A549 (cell line): ENCODE results near the gene TPM1. TPM values are rescaled to one million over a fixed set of nuclear protein-coding genes. Genes with fewer than 3 reads are reported as not detected.
A peak's percentile ranks its signal among the peaks of the same experiment; 100 is the strongest.

Experiments
- ATAC-seq, 2 experiments: fragments of 200-7000 bp in 1 of 2; fragments of >200 bp in 1 of 2; cut with Nextera tagmentation in 1 of 2; cut with Tn5 transposase in 1 of 2; 3 replicates each; pipeline versions ENCODE4 v1.8.0 to v1.9.1; 2018 to 2020; ENCODE audit warnings: mild to moderate bottlenecking in 1 of 2, moderate library complexity in 1 of 2
- CTCF ChIA-PET: fragments of 300-600 bp; sonication (Branson Sonifier 250); formaldehyde crosslinking; extraction: SDS; loops from one replicate; lab custom pipeline; 2021; ENCODE audit warnings: antibody characterized with exemption, inconsistent platforms; lab: Yijun Ruan, JAX
- POLR2A ChIA-PET: fragments of 350-600 bp; formaldehyde crosslinking; extraction: SDS; loops from one replicate; lab custom pipeline; 2021; ENCODE audit warnings: antibody characterized with exemption, inconsistent platforms; lab: Yijun Ruan, JAX
- DNase-seq, 2 experiments: peaks; one replicate each; pipeline versions ENCODE4 v3.0.0 to v3.0.0-alpha.2; 2011 to 2016; ENCODE audit warnings: low read depth in 1 of 2, low spot score in 1 of 2
- FAIRE-seq: peaks from 2 replicates; lab custom pipeline; 2011; peaks lifted over from hg19 to GRCh38; lab: Jason Lieb, UNC
- H3K27ac ChIP-seq, 2 experiments: fragments of >200 bp; sonication (Bioruptor Twin); formaldehyde crosslinking; 3 replicates each; pipeline ENCODE4 v1.5.1; 2016 to 2017
- H3K4me1 ChIP-seq: fragments of >200 bp; sonication (Bioruptor Twin); formaldehyde crosslinking; 3 replicates; pipeline ENCODE4 v1.6.1; 2016
- H3K4me2 ChIP-seq: fragments of >200 bp; sonication (Bioruptor Twin); formaldehyde crosslinking; 3 replicates; pipeline ENCODE4 v1.6.1; 2016
- H3K4me3 ChIP-seq: fragments of >200 bp; sonication (Bioruptor Twin); formaldehyde crosslinking; 3 replicates; pipeline ENCODE4 v1.5.1; 2016
- H3K9me3 ChIP-seq: fragments of >200 bp; sonication (Bioruptor Twin); formaldehyde crosslinking; 3 replicates; pipeline ENCODE4 v1.6.1; 2016
- CEBPB ChIP-seq, 2 experiments: fragments of >200 bp in 1 of 2; sonication (Bioruptor Twin) in 1 of 2; formaldehyde crosslinking in 1 of 2; IDR thresholded peaks; 2 replicates each; pipeline ENCODE4 v1.6.1; 2012 to 2016
- FOSL2 ChIP-seq, 2 experiments: fragments of 450-650 bp in 1 of 2; fragments of >200 bp in 1 of 2; sonication (Bioruptor Twin) in 1 of 2; formaldehyde crosslinking; IDR thresholded peaks; 2 replicates each; pipeline versions ENCODE4 v1.5.0 to v1.6.1; 2016 to 2020; ENCODE audit warnings: mild to moderate bottlenecking in 1 of 2, moderate library complexity in 1 of 2
- FOXS1 ChIP-seq: fragments of 250-450 bp; sonication (Bioruptor Pico); IDR thresholded peaks from 2 replicates; pipeline ENCODE4 v1.5.0; 2020; ENCODE audit warnings: mild to moderate bottlenecking, moderate library complexity
- GATA3 ChIP-seq: IDR thresholded peaks from 2 replicates; pipeline ENCODE4 v1.6.1; 2012; ENCODE audit warnings: borderline replicate concordance
- HOXB13 ChIP-seq: fragments of 250-450 bp; sonication (Bioruptor Pico); IDR thresholded peaks from 2 replicates; pipeline ENCODE4 v1.5.0; 2020; ENCODE audit warnings: low read depth, mild to moderate bottlenecking, moderate library complexity
- HOXB5 ChIP-seq: fragments of 250-450 bp; sonication (Bioruptor Pico); IDR thresholded peaks from 2 replicates; pipeline ENCODE4 v1.5.0; 2020; ENCODE audit warnings: mild to moderate bottlenecking, moderate library complexity
- JUNB ChIP-seq: fragments of >200 bp; sonication (Bioruptor Twin); formaldehyde crosslinking; IDR thresholded peaks from 2 replicates; pipeline ENCODE4 v1.6.1; 2016
- NFE2L2 ChIP-seq: fragments of 150-350 bp; conservative IDR thresholded peaks from 2 replicates; pipeline ENCODE4 v1.6.1; 2014; ENCODE audit warnings: low read length
- NPAS2 ChIP-seq: fragments of 250-450 bp; sonication (Bioruptor Pico); IDR thresholded peaks from 2 replicates; pipeline ENCODE4 v1.8.0; 2022; ENCODE audit warnings: mild to moderate bottlenecking, moderate library complexity, borderline replicate concordance
- POLR2AphosphoS2 ChIP-seq: conservative IDR thresholded peaks from 2 replicates; pipeline ENCODE4 v1.6.1; 2012; ENCODE audit warnings: low read length, improper control_type of control experiment, inconsistent platforms
- RARB ChIP-seq: fragments of 250-450 bp; sonication (Bioruptor Pico); IDR thresholded peaks from 2 replicates; pipeline ENCODE4 v1.8.0; 2021; ENCODE audit warnings: mild to moderate bottlenecking, moderate library complexity
- RFX5 ChIP-seq: fragments of 450-650 bp; IDR thresholded peaks from 2 replicates; pipeline ENCODE4 v1.7.1; 2014; ENCODE audit warnings: antibody characterized with exemption, mild to moderate bottlenecking, moderate library complexity
- SREBF2 ChIP-seq: fragments of 450-650 bp; IDR thresholded peaks from 2 replicates; pipeline ENCODE4 v1.6.1; 2014; ENCODE audit warnings: mild to moderate bottlenecking, moderate library complexity
- TP53 ChIP-seq: fragments of 250-450 bp; sonication (Bioruptor Pico); IDR thresholded peaks from 2 replicates; pipeline ENCODE4 v1.5.0; 2021; ENCODE audit warnings: mild to moderate bottlenecking, moderate library complexity
- ZFP36 ChIP-seq: fragments of 450-650 bp; IDR thresholded peaks from 2 replicates; pipeline ENCODE4 v1.6.1; 2014; ENCODE audit warnings: borderline replicate concordance; ENCODE audit not compliant: partially characterized antibody
- ZSCAN20 ChIP-seq: fragments of 250-450 bp; sonication (Bioruptor Pico); IDR thresholded peaks from 2 replicates; pipeline ENCODE4 v1.8.0; 2022; ENCODE audit warnings: mild to moderate bottlenecking, moderate library complexity
- WGBS: methylation state at CpG from one replicate; pipeline ENCODE4 v1.1.6; 2017; ENCODE audit errors: missing lambda C conversion rate; 5-methylcytosine and 5-hydroxymethylcytosine counted together
- polyA plus RNA-seq, 4 experiments: library from polyadenylated mRNA; depleted of rRNA in 3 of 4; stranded (reverse); fragments of >200 nt; fragmentation: RNase III in 1 of 4; extraction: RNeasy Plus Mini Kit Qiagen cat#74134 plus additional on column Dnase treatment in 1 of 4; gene quantifications; 2 replicates in 3 of 4; 3 replicates in 1 of 4; pipeline ENCODE4 v1.2.3, GENCODE V29; 2011 to 2017
- TF ChIP-seq, protein P1 (sequence below): fragments of >200 bp; sonication (Bioruptor Twin); formaldehyde crosslinking; IDR thresholded peaks from 3 replicates; pipeline ENCODE4 v1.5.1; 2016
- TF ChIP-seq, protein P2 (sequence below): IDR thresholded peaks from 2 replicates; pipeline ENCODE4 v1.6.1; 2012
- TF ChIP-seq, protein P3 (sequence below): fragments of 250-450 bp; sonication (Bioruptor Pico); IDR thresholded peaks from 2 replicates; pipeline ENCODE4 v1.5.0; 2021; ENCODE audit warnings: mild to moderate bottlenecking, moderate library complexity, borderline replicate concordance

Gene TPM1
- polyA plus RNA-seq, 2 of the 4 experiments (the other 2 are of a cell fraction) = 894 to 954 TPM

DNA sequence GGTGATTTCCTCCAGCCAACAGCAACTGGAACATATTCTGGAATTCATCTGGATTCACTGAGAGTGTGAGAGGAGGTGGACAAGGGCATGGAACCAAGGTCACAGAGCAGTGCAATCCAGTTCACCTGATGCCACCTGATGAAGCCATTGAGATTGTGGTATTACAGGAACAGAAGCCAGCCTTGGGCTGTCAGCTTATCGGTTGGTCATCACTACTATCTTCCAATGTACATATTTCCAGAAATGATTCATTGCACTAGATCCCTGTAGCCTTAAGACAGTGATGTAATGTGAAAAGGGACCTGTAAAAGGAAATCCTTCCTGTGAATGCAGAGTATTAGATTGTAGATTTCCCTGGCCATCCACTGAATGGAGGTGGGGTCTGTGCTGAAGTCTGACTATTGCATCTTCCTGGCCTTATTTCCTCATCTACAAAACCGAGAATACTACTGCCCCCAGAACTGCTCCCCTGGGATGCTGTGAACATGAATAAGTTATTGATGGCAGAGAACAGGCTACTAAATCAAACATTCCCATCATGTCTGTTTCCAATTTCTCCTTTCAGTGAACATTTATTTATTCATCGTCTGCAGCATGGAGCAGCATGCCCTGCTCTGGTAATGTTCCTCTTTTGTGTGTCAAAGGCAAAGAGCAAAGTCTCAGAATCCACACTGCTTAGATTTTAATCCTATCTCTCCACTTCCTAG, 47.4 kb upstream of the TPM1 start:
- DNase-seq (peak; percentile 34 to 56), ATAC-seq (peak; percentile 81 to 86), FAIRE-seq (peak; percentile 82)
- ChIA-PET CTCF (interaction anchor here (1.0 to 3.0 kb wide), 4 partner anchors 53 to 147 kb away, joined by 3 to 11 read pairs (median 4); no protein-coding TSS in a partner anchor), POLR2A (interaction anchor here (1.0 to 1.8 kb wide), 2 partner anchors 47 to 53 kb away, joined by 3 to 4 read pairs; partner anchors contain the start of gene TPM1)
- Histone ChIP-seq H3K4me2 (peak overlapping the region; percentile 14; the same call in 1 of the 3 replicates), H3K4me1 (peaks cover 18% of the 10 kb centered on the region), H3K9me3 (no peaks in the 10 kb centered on the region), H3K27ac (peak overlapping the region in 1 of 2 experiments; percentile 57; a peak in 3 of 6 replicates), H3K4me3 (no peak overlapping the region)
- WGBS = 53% methylated on average over 3 of the region's 3 CpGs
- 0 out of 4 replicates have a peak, but pooled peaks of 1 of the 2 experiments have one; percentile 5 for TF ChIP-seq CEBPB (IDR thresholded peaks at IDR 0.05)
- TF ChIP-seq JUNB = 0 out of 2 replicates have a peak, but pooled peaks have one; percentile 15
- no peak for TF ChIP-seq RARB (CRISPR knock-in tag)
- TF ChIP-seq, protein P1, sequence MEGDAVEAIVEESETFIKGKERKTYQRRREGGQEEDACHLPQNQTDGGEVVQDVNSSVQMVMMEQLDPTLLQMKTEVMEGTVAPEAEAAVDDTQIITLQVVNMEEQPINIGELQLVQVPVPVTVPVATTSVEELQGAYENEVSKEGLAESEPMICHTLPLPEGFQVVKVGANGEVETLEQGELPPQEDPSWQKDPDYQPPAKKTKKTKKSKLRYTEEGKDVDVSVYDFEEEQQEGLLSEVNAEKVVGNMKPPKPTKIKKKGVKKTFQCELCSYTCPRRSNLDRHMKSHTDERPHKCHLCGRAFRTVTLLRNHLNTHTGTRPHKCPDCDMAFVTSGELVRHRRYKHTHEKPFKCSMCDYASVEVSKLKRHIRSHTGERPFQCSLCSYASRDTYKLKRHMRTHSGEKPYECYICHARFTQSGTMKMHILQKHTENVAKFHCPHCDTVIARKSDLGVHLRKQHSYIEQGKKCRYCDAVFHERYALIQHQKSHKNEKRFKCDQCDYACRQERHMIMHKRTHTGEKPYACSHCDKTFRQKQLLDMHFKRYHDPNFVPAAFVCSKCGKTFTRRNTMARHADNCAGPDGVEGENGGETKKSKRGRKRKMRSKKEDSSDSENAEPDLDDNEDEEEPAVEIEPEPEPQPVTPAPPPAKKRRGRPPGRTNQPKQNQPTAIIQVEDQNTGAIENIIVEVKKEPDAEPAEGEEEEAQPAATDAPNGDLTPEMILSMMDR = no peak
- TF ChIP-seq GATA3 = peak; percentile 49; the same call in 1 of the 2 replicates

DNA sequence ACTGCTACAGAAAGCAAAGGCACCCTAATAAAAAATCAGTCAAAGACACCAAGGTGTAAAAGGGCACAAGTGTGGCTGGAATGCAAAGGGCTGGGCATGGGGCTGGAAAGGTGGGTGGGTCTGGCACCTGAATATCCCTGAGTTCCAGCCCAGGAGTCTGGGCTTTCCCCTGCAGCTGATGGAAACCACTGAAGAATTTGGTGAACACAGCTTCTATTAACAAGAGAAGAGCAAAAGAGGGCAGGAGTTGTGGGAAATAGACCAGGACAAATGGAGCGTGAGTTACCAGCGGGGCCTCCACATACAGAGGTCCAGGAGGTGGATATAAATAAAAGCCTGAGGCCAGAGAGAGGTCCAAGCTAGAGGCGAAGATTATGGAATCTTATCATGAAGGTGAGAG, 45.1 kb upstream of the TPM1 start:
- H3K4me2 ChIP-seq = no peak overlapping the region
- FAIRE-seq = no peak
- TF ChIP-seq SREBF2 (no peak), FOXS1 (CRISPR knock-in tag) (no peak), NPAS2 (CRISPR knock-in tag) (no peak), HOXB13 (CRISPR knock-in tag) (no peak), FOSL2 (IDR thresholded peaks at IDR 0.05) (no peak), FOSL2 (CRISPR knock-in tag; IDR thresholded peaks at IDR 0.05) (no peak), ZFP36 (no peak), HOXB5 (CRISPR knock-in tag) (no peak), GATA3 (no peak), NFE2L2 (no peak), POLR2AphosphoS2 (no peak), TP53 (no peak), ZSCAN20 (no peak), RFX5 (no peak)
- TF ChIP-seq, protein P2, sequence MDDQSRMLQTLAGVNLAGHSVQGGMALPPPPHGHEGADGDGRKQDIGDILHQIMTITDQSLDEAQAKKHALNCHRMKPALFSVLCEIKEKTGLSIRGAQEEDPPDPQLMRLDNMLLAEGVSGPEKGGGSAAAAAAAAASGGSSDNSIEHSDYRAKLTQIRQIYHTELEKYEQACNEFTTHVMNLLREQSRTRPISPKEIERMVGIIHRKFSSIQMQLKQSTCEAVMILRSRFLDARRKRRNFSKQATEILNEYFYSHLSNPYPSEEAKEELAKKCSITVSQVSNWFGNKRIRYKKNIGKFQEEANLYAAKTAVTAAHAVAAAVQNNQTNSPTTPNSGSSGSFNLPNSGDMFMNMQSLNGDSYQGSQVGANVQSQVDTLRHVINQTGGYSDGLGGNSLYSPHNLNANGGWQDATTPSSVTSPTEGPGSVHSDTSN = no peak
- TF ChIP-seq, protein P3, sequence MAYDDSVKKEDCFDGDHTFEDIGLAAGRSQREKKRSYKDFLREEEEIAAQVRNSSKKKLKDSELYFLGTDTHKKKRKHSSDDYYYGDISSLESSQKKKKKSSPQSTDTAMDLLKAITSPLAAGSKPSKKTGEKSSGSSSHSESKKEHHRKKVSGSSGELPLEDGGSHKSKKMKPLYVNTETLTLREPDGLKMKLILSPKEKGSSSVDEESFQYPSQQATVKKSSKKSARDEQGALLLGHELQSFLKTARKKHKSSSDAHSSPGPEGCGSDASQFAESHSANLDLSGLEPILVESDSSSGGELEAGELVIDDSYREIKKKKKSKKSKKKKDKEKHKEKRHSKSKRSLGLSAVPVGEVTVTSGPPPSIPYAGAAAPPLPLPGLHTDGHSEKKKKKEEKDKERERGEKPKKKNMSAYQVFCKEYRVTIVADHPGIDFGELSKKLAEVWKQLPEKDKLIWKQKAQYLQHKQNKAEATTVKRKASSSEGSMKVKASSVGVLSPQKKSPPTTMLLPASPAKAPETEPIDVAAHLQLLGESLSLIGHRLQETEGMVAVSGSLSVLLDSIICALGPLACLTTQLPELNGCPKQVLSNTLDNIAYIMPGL (CRISPR knock-in tag) = no peak
- TF ChIP-seq, all 56 proteins: peak for 0
- DNase-seq (no peak), ATAC-seq (no peak)
- ChIA-PET CTCF (interaction anchor here (0.9 to 2.5 kb wide), 6 partner anchors 10 to 215 kb away, joined by 3 to 8 read pairs (median 4); no protein-coding TSS in a partner anchor), POLR2A (no interaction called here)
- Histone ChIP-seq H3K4me1 (peaks cover 21% of the 10 kb centered on the region), H3K9me3 (no peaks in the 10 kb centered on the region), H3K4me3 (no peak overlapping the region), H3K27ac (no peak overlapping the region)
- WGBS = 97% methylated on average over 3 of the region's 3 CpGs
